ENCODE data around the gene CD300LD. TPM values are rescaled to one million over a fixed set of nuclear protein-coding genes. Genes with fewer than 3 reads are reported as not detected.

CD300LD gene
- total RNA-seq, 2 experiments from 2014 or later: not detected

DNA sequence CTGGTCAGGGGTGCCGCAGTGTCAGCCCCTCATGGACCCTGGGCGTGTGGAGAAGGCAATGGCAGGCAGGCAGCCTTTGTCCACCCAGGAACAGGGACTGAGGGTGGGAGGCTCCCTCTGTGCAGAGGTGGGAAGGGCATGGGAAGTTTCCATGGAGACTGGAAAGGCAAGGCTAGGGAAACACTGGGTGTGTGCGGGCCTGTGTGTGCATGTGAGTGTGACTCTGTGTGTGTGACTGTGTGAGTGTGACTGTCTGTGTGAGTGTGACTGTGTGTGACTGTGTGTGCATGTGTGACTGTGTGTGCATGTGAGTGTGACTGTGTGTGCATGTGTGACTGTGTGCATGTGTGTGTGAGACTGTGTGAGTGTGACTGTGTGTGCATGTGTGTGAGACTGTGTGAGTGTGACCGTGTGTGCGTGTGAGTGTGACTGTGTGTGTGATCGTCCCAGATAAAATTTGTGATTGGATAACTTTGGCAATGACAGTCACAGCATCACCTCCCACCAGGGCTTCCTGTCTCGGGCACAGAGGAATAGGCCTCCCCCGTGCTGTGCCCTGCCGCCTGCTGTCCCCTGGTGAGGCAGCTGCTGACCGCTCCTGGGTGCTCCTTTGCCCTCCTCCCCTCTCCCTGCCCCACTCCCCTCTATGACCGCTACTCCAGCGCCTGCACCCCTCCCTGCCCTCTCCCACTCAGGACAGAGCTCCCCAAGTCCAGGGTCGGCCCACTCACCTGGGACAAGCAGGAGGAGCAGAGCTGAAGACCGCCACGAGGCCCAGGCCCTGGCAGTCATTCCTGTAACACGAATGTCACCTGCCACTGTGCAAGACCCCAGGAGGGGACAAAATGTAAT, 46.9 kb downstream of the CD300LD start:
- no peak for TF ChIP-seq EZH2phosphoT487 (IDR thresholded peaks at IDR 0.05; ENCODE audit: borderline replicate concordance, low read depth, low read length)
- TF ChIP-seq, protein P1, sequence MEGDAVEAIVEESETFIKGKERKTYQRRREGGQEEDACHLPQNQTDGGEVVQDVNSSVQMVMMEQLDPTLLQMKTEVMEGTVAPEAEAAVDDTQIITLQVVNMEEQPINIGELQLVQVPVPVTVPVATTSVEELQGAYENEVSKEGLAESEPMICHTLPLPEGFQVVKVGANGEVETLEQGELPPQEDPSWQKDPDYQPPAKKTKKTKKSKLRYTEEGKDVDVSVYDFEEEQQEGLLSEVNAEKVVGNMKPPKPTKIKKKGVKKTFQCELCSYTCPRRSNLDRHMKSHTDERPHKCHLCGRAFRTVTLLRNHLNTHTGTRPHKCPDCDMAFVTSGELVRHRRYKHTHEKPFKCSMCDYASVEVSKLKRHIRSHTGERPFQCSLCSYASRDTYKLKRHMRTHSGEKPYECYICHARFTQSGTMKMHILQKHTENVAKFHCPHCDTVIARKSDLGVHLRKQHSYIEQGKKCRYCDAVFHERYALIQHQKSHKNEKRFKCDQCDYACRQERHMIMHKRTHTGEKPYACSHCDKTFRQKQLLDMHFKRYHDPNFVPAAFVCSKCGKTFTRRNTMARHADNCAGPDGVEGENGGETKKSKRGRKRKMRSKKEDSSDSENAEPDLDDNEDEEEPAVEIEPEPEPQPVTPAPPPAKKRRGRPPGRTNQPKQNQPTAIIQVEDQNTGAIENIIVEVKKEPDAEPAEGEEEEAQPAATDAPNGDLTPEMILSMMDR (conservative IDR thresholded peaks at IDR 0.05; ENCODE audit: low read length): no peak
- BruUV-seq (replicated peaks): no TSS peak
- Histone ChIP-seq H4K20me1 (ENCODE audit: insufficient read depth, low read length) (no peaks in the 10 kb centered on the region), H3K4me1 (ENCODE audit: insufficient read depth, low read length, poor library complexity, severe bottlenecking) (no peaks in the 10 kb centered on the region), H3K9me2 (ENCODE audit: insufficient read depth, low read length) (no peaks in the 10 kb centered on the region), H3K36me3 (ENCODE audit: insufficient read depth, low read length) (no peaks in the 10 kb centered on the region), H3K4me3 (ENCODE audit: low read depth, low read length, poor library complexity, severe bottlenecking) (no peak overlapping the region), H3K4me2 (ENCODE audit: low read length) (no peak overlapping the region), H3K27ac (ENCODE audit: low read depth, low read length, poor library complexity, severe bottlenecking) (no peak overlapping the region), H3K79me2 (ENCODE audit: insufficient read depth, low read depth, low read length) (no peaks in the 10 kb centered on the region), H2AFZ (ENCODE audit: low read length) (no peak overlapping the region), H3K9me3 (ENCODE audit: low read length) (no peaks in the 10 kb centered on the region)
- intact Hi-C loops (cut with micrococcal nuclease; ENCODE audit: unreplicated experiment): no loop called here
- ChIA-PET POLR2A (interaction anchor here (0.5 kb wide), 1 partner anchor 1818 kb away, joined by 3 read pairs; no protein-coding TSS in a partner anchor), CTCF (ENCODE audit: unreplicated experiment) (no interaction called here)
- no peak for DNase-seq (ENCODE audit: low spot score)

DNA sequence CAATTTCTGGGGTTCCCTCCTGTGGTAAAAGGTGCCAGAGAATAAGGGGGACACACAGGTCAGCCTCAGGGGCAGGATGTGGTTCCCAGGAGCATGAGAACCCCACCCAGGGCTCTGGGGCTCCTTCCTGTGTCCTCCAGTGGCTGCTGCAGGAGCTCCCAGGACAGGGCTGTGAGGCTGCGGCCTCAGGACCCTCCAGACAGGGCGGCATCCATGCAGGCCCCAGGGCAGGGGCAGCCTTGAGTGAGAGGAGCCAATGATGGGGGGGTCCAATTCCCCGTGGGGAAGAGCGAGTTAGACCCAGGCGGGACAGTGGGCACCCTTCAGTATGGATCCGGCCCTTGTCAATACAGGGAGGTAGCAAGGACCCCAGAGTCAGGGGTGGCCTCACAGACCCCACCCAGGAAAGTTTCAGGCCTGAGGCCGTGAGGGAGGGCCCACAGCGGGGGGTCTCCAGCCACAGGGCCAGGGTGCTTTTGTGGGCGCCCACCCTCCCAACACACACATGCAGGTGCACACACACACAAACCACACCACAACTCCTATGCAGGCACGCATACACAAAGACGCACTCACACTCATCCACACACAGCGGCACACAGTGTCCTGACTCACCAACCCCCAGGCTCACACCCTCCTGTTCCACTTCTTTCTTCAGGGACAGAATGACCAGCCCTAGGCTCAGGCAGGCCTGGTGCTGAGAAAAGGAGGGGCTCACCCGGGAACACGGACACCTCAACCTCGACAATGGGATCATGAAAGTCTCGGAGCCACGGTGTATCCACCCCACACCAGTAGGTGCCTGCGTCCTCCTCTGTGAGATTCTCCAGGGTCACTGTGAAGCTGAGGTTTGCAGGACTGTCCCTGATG, 48.0 kb downstream of the CD300LD start:
- POLR2A ChIA-PET: no interaction called here
- Histone ChIP-seq H3K4me3 (ENCODE audit: low read depth, low read length, poor library complexity, severe bottlenecking) (no peak overlapping the region), H4K20me1 (ENCODE audit: insufficient read depth, low read length) (no peaks in the 10 kb centered on the region), H3K9me2 (ENCODE audit: insufficient read depth, low read length) (no peaks in the 10 kb centered on the region), H2AFZ (ENCODE audit: low read length) (no peak overlapping the region), H3K79me2 (ENCODE audit: insufficient read depth, low read depth, low read length) (no peaks in the 10 kb centered on the region), H3K36me3 (ENCODE audit: insufficient read depth, low read length) (no peaks in the 10 kb centered on the region), H3K27ac (ENCODE audit: low read depth, low read length, poor library complexity, severe bottlenecking) (no peak overlapping the region), H3K9me3 (ENCODE audit: low read length) (no peaks in the 10 kb centered on the region), H3K4me2 (ENCODE audit: low read length) (no peak overlapping the region), H3K4me1 (ENCODE audit: insufficient read depth, low read length, poor library complexity, severe bottlenecking) (no peaks in the 10 kb centered on the region)
- CTCF ChIA-PET (ENCODE audit: unreplicated experiment): no interaction called here
- DNase-seq (ENCODE audit: low spot score): no peak
- no TSS peak for BruUV-seq (replicated peaks)
- intact Hi-C loops (cut with micrococcal nuclease; ENCODE audit: unreplicated experiment): no loop called here
- TF ChIP-seq, protein P1 (conservative IDR thresholded peaks at IDR 0.05; ENCODE audit: low read length): no peak
- no peak for TF ChIP-seq EZH2phosphoT487 (IDR thresholded peaks at IDR 0.05; ENCODE audit: borderline replicate concordance, low read depth, low read length)

Measured in OCI-LY7 (cell line).